GM12878 (cell line): ENCODE measurements around the gene HSPB1. TPM values are rescaled to one million over a fixed set of nuclear protein-coding genes. Genes with fewer than 3 reads are reported as not detected.

Experiments used
- ATAC-seq: fragments of 200-7000 bp; cut with Tn5 transposase; 3 replicates; pipeline ENCODE4 v1.9.1; 2020; ENCODE audit warnings: mild to moderate bottlenecking, moderate library complexity
- BruUV-seq: library from RNA; stranded (reverse); fragments of 400-500 nt; replicated peaks from 2 replicates; lab custom pipeline; 2021; lab: Mats Ljungman, UMichigan
- CTCF ChIA-PET: fragments of 300-600 bp; sonication (Branson Sonifier 250); formaldehyde crosslinking; extraction: SDS; loops from one replicate; lab custom pipeline; 2021; ENCODE audit warnings: inconsistent platforms; lab: Yijun Ruan, JAX
- POLR2A ChIA-PET: fragments of 350-600 bp; formaldehyde crosslinking; extraction: SDS; loops from one replicate; lab custom pipeline; 2021; ENCODE audit warnings: inconsistent platforms; lab: Charles Lee
- RAD21 ChIA-PET: fragments of 300-600 bp; sonication (Branson Sonifier 250); formaldehyde crosslinking; loops from one replicate; lab custom pipeline; 2023; ENCODE audit warnings: antibody characterized with exemption; ENCODE audit not compliant: unreplicated experiment; lab: Charles Lee
- SMC1A ChIA-PET: fragments of 300-600 bp; sonication (Branson Sonifier 250); formaldehyde crosslinking; loops from one replicate; lab custom pipeline; 2023; ENCODE audit not compliant: unreplicated experiment, uncharacterized antibody; lab: Charles Lee
- DNase-seq: peaks from one replicate; pipeline ENCODE4 v3.0.0-alpha.2; 2011; ENCODE audit warnings: low read depth, low spot score
- FAIRE-seq: peaks from 3 replicates; lab custom pipeline; 2011; peaks lifted over from hg19 to GRCh38; lab: Jason Lieb, UNC
- H2AFZ ChIP-seq: 2 replicates; pipeline ENCODE4 v1.6.0; 2011; ENCODE audit warnings: low read depth, low read length, control low read depth; ENCODE audit not compliant: control insufficient read depth
- H3K27ac ChIP-seq: 2 replicates; pipeline ENCODE4 v1.5.1; 2011; ENCODE audit warnings: control low read depth; ENCODE audit not compliant: control insufficient read depth, insufficient read depth
- H3K27me3 ChIP-seq, 2 experiments: replicated peaks in 1 of 2; 2 replicates each; pipeline versions ENCODE4 v1.6.0 to v1.6.1; 2011; ENCODE audit warnings: low read length in 1 of 2; ENCODE audit not compliant: control insufficient read depth in 2 of 2, insufficient read depth in 2 of 2
- H3K36me3 ChIP-seq, 2 experiments: 2 replicates each; pipeline ENCODE4 v1.5.1; 2011; ENCODE audit warnings: low read length in 1 of 2; ENCODE audit not compliant: control insufficient read depth in 2 of 2, insufficient read depth in 2 of 2
- H3K4me1 ChIP-seq: 2 replicates; pipeline ENCODE4 v1.6.1; 2011; ENCODE audit warnings: mild to moderate bottlenecking, low read length, moderate library complexity, mixed read lengths; ENCODE audit not compliant: control insufficient read depth, insufficient read depth
- H3K4me2 ChIP-seq: 2 replicates; pipeline ENCODE4 v1.6.0; 2011; ENCODE audit warnings: control low read depth; ENCODE audit not compliant: control insufficient read depth, insufficient read depth
- H3K4me3 ChIP-seq: fragments of 200-600 bp; sonication (generic); 2 replicates; pipeline ENCODE4 v1.5.1; 2016
- H3K79me2 ChIP-seq: 2 replicates; pipeline ENCODE4 v1.6.0; 2011; ENCODE audit warnings: low read length; ENCODE audit not compliant: control insufficient read depth, insufficient read depth
- H3K9ac ChIP-seq: 2 replicates; pipeline ENCODE4 v1.8.0; 2011; ENCODE audit warnings: low read length, control low read depth, mixed read lengths; ENCODE audit not compliant: control insufficient read depth, insufficient read depth
- H3K9me3 ChIP-seq: replicated peaks from 3 replicates; pipeline ENCODE4 v1.5.1; 2011; ENCODE audit warnings: mild to moderate bottlenecking, low read length; ENCODE audit not compliant: control insufficient read depth, insufficient read depth
- H4K20me1 ChIP-seq: 2 replicates; pipeline ENCODE4 v1.6.0; 2011; ENCODE audit not compliant: control insufficient read depth, insufficient read depth
- NBN ChIP-seq: fragments of 450-650 bp; IDR thresholded peaks from 2 replicates; pipeline ENCODE4 v1.6.1; 2016
- NR2C1 ChIP-seq: fragments of 450-650 bp; IDR thresholded peaks from 2 replicates; pipeline ENCODE4 v1.6.1; 2017; ENCODE audit warnings: antibody characterized with exemption, mild to moderate bottlenecking, moderate library complexity
- PAX5 ChIP-seq: IDR thresholded peaks from 2 replicates; pipeline ENCODE4 v1.6.1; 2011; ENCODE audit warnings: low read depth, low read length, borderline replicate concordance
- RBBP5 ChIP-seq: fragments of 200-600 bp; sonication (generic); conservative IDR thresholded peaks from 2 replicates; pipeline ENCODE4 v1.6.1; 2016
- STAT3 ChIP-seq: IDR thresholded peaks from 2 replicates; pipeline ENCODE4 v1.6.1; 2011; ENCODE audit warnings: low read depth, low read length, improper control_type of control experiment
- SUZ12 ChIP-seq: fragments of 200-600 bp; sonication (generic); IDR thresholded peaks from one replicate; pipeline ENCODE4 v1.6.1; 2018; ENCODE audit warnings: antibody characterized with exemption, mild to moderate bottlenecking; ENCODE audit not compliant: unreplicated experiment
- WGBS: methylation state at CpG from one replicate; pipeline ENCODE4 v1.1.6; 2016; ENCODE audit warnings: low lambda C conversion rate; ENCODE audit not compliant: insufficient replicate concordance, insufficient coverage; ENCODE audit errors: missing lambda C conversion rate; 5-methylcytosine and 5-hydroxymethylcytosine counted together
- in situ Hi-C: fragments of 300-500 bp; cut with MboI; formaldehyde crosslinking; loops from 9 replicates; pipeline ENCODE4 v1.14.3; 2018; ENCODE audit warnings: mixed read lengths
- intact Hi-C: fragments of 100-400 bp; cut with micrococcal nuclease; formaldehyde crosslinking; loops from one replicate; pipeline ENCODE4 v1.14.2; 2022; ENCODE audit not compliant: unreplicated experiment
- polyA plus RNA-seq, 11 experiments: library from polyadenylated mRNA; depleted of rRNA in 4 of 11; unstranded in 6 of 11; stranded (reverse) in 5 of 11; fragments of >200 nt; fragmentation: Nextera tagmentation in 4 of 11; fragmentation: Illumina TruSeq in 1 of 11; extraction: Ambion mirVana in 4 of 11; extraction: Trizol in 1 of 11; gene quantifications; 1 replicate in 1 of 11; 2 replicates in 10 of 11; pipeline versions ENCODE4 v1.2.1 to v1.2.3, GENCODE V29; 2011 to 2016; ENCODE audit warnings: inconsistent platforms in 2 of 11, missing spikeins in 2 of 11, low read depth in 1 of 11
- total RNA-seq, 4 experiments: library from RNA; depleted of rRNA in 3 of 4; stranded (reverse); fragments of >200 nt in 3 of 4; fragmentation: Illumina TruSeq in 1 of 4; extraction: Trizol in 1 of 4; gene quantifications; 2 replicates each; pipeline versions ENCODE4 v1.2.1 to v1.2.3, GENCODE V29; 2013 to 2021

Gene HSPB1
- total and polyA plus RNA-seq, 10 of the 15 experiments (the other 5 are each of a cell fraction or from before 2014, with no cell fraction given): 13.7 to 297 (median 62.0) TPM

GRCh38 chr7:76282344-76283253 lies 19.9 kb upstream of the HSPB1 start:
- H3K27me3 ChIP-seq: peaks cover 4 to 7% of the 10 kb centered on the region in 2 experiments; a peak in 3 of 4 replicates
- no TSS peak for BruUV-seq
- H3K36me3 ChIP-seq: no peaks in the 10 kb centered on the region
- no peak overlapping the region for H3K4me3 ChIP-seq
- H2AFZ ChIP-seq: no peak overlapping the region
- in situ Hi-C loops (no loop called here), intact Hi-C loops (no loop called here)
- H3K9ac ChIP-seq: no peak overlapping the region
- no peak overlapping the region for H3K27ac ChIP-seq
- RAD21 ChIA-PET: no interaction called here
- FAIRE-seq (no peak), DNase-seq (no peak)
- H3K79me2 ChIP-seq: no peaks in the 10 kb centered on the region
- SMC1A ChIA-PET: no interaction called here
- H3K9me3 ChIP-seq: no peaks in the 10 kb centered on the region
- CTCF ChIA-PET: interaction anchor here (0.9 kb wide), 1 partner anchor 9 kb away, joined by 3 read pairs; no protein-coding TSS in a partner anchor
- H3K4me2 ChIP-seq: peak overlapping the region; percentile 9; the same call in 1 of the 2 replicates
- TF ChIP-seq PAX5 (no peak), SUZ12 (peak; percentile 91), NBN (no peak)
- TF ChIP-seq, all 136 proteins: peak for 1
- no peak for ATAC-seq
- Histone ChIP-seq H3K4me1 (no peaks in the 10 kb centered on the region), H4K20me1 (no peaks in the 10 kb centered on the region)
- POLR2A ChIA-PET: no interaction called here
- WGBS: 6% methylated on average over 61 of the region's 98 CpGs

GRCh38 chr7:76283254-76284159 lies 19.0 kb upstream of the HSPB1 start:
- in situ Hi-C loops (no loop called here), intact Hi-C loops (no loop called here)
- POLR2A ChIA-PET: no interaction called here
- H4K20me1 ChIP-seq: no peaks in the 10 kb centered on the region
- H2AFZ ChIP-seq: no peak overlapping the region
- RAD21 ChIA-PET: no interaction called here
- H3K27ac ChIP-seq: no peak overlapping the region
- DNase-seq (no peak), FAIRE-seq (no peak)
- H3K27me3 ChIP-seq: peaks cover 4 to 7% of the 10 kb centered on the region in 2 experiments; a peak in 3 of 4 replicates
- CTCF ChIA-PET: no interaction called here
- H3K4me1 ChIP-seq: no peaks in the 10 kb centered on the region
- WGBS: 39% methylated on average over 8 of the region's 17 CpGs
- TF ChIP-seq RBBP5 (no peak), STAT3 (no peak), NR2C1 (no peak)
- TF ChIP-seq, all 136 proteins: peak for 0
- SMC1A ChIA-PET: no interaction called here
- Histone ChIP-seq H3K79me2 (no peaks in the 10 kb centered on the region), H3K4me3 (no peak overlapping the region), H3K4me2 (no peak overlapping the region), H3K9ac (no peak overlapping the region), H3K36me3 (no peaks in the 10 kb centered on the region), H3K9me3 (no peaks in the 10 kb centered on the region)
- no peak for ATAC-seq
- BruUV-seq: no TSS peak
